Left colon (tissue), 2 donors: ENCODE measurements around the gene TNP1. TPM values are rescaled to one million over a fixed set of nuclear protein-coding genes. Genes with fewer than 3 reads are reported as not detected.

Source experiments
- total RNA-seq, 2 donors: library from RNA; stranded (reverse); fragmentation: NEBNext Ultra II Directional; extraction: Animal tissue kit (Norgen Biotek cat#: 25700); gene quantifications; one replicate each; pipeline ENCODE4 v1.2.1, GENCODE V29; 2021
- donor health status: DM: no; HTN: no; CAD: no.
- donor health status: DM: yes; HTN: yes; CAD: no.

TNP1 gene
- total RNA-seq, 2 donors from 2014 or later = not detected

Other genes with a start within 250 kb of the TNP1 start
- 100 to 1,000 TPM; 120 to 143 TPM for gene IGFBP2, start 226.6 kb downstream of the TNP1 start, total RNA-seq
- gene IGFBP5, start 164.5 kb downstream of the TNP1 start, total RNA-seq = 100 to 1,000 TPM in 1 of 2 donors, 10 to 100 TPM in 1; 40.0 to 135 TPM